Endothelial cell of hepatic sinusoid (primary cell): ENCODE data around the gene ZHX3.

Experiments
- in situ Hi-C: cut with HindIII; loops from 2 replicates; pipeline ENCODE4 v1.10.0; 2017; ENCODE audit warnings: low sequenced_read_pairs

ZHX3 gene

GRCh38 chr20:41230136-41230535 lies 87.4 kb downstream of the ZHX3 start:
- in situ Hi-C loops = no loop called here

GRCh38 chr20:41229259-41229658 lies 88.3 kb downstream of the ZHX3 start:
- in situ Hi-C loops = no loop called here

GRCh38 chr20:41228858-41229257 lies 88.7 kb downstream of the ZHX3 start:
- in situ Hi-C loops = no loop called here

GRCh38 chr20:41226426-41226825 lies 91.1 kb downstream of the ZHX3 start:
- in situ Hi-C loops = no loop called here

GRCh38 chr20:41225091-41225490 lies 92.4 kb downstream of the ZHX3 start:
- in situ Hi-C loops = no loop called here

- in situ Hi-C loops = no loop called here
Observed at GRCh38 chr20:41224281-41224680, 93.2 kb downstream of the ZHX3 start.

- in situ Hi-C loops = no loop called here
Observed at GRCh38 chr20:41223112-41223511, 94.4 kb downstream of the ZHX3 start.

GRCh38 chr20:41222703-41223102 lies 94.8 kb downstream of the ZHX3 start:
- in situ Hi-C loops = no loop called here

GRCh38 chr20:41222296-41222695 lies 95.2 kb downstream of the ZHX3 start:
- in situ Hi-C loops = no loop called here

GRCh38 chr20:41221614-41222218 lies 95.8 kb downstream of the ZHX3 start:
- in situ Hi-C loops = no loop called here

GRCh38 chr20:41219824-41220223 lies 97.7 kb downstream of the ZHX3 start:
- in situ Hi-C loops = no loop called here

- in situ Hi-C loops = no loop called here
Observed at GRCh38 chr20:41218466-41218865, 99.1 kb downstream of the ZHX3 start.

- in situ Hi-C loops = no loop called here
Observed at GRCh38 chr20:41217422-41217821, 100.1 kb downstream of the ZHX3 start.

- in situ Hi-C loops = no loop called here
Observed at GRCh38 chr20:41214666-41215065, 102.9 kb downstream of the ZHX3 start.

- in situ Hi-C loops = no loop called here
Observed at GRCh38 chr20:41214202-41214601, 103.3 kb downstream of the ZHX3 start.

- in situ Hi-C loops = no loop called here
Observed at GRCh38 chr20:41213150-41213820, 104.2 kb downstream of the ZHX3 start.

GRCh38 chr20:41205313-41205712 lies 112.2 kb downstream of the ZHX3 start:
- in situ Hi-C loops = no loop called here

GRCh38 chr20:41204304-41205265 lies 112.9 kb downstream of the ZHX3 start:
- in situ Hi-C loops = no loop called here

GRCh38 chr20:41203660-41204059 lies 113.9 kb downstream of the ZHX3 start:
- in situ Hi-C loops = no loop called here

- in situ Hi-C loops = no loop called here
Observed at GRCh38 chr20:41202426-41202825, 115.1 kb downstream of the ZHX3 start.

GRCh38 chr20:41201760-41202159 lies 115.8 kb downstream of the ZHX3 start:
- in situ Hi-C loops = no loop called here
